SK-N-MC (cell line): Measurements from ENCODE around the gene LHFPL3.

Experiments used
- EZH2 ChIP-seq: fragments of 200-600 bp; sonication (generic); IDR thresholded peaks from one replicate; pipeline ENCODE4 v1.6.1; 2017; ENCODE audit warnings: antibody characterized with exemption
- FOXP2 ChIP-seq: optimal IDR thresholded peaks from 2 replicates; pipeline ENCODE3; 2011; ENCODE audit warnings: mild to moderate bottlenecking, moderate library complexity; ENCODE audit not compliant: insufficient read depth; ENCODE audit errors: extremely low read length, control extremely low read depth
- POLR2AphosphoS5 ChIP-seq: IDR thresholded peaks from 2 replicates; pipeline ENCODE4 v1.6.1; 2012; ENCODE audit warnings: mild to moderate bottlenecking, low read depth, low read length, borderline replicate concordance

- TF ChIP-seq EZH2 (no peak), POLR2AphosphoS5 (no peak), FOXP2 (no peak)
Measured at GRCh38 chr7:104386943-104387342, 58.5 kb downstream of the LHFPL3 start.
